ENCODE measurements around the gene MED13L.

MED13L gene

GRCh38 chr12:115943630-115944391, 333.7 kb downstream of the MED13L start:
- Histone ChIP-seq H3K9me3 (ENCODE audit: control insufficient read depth, insufficient read depth, low read length) (no peaks in the 10 kb centered on the region; the same call in 1 of the 2 replicates), H3K27me3 (ENCODE audit: control insufficient read depth, insufficient read depth, low read length) (no peaks in the 10 kb centered on the region), H3K36me3 (ENCODE audit: control insufficient read depth, insufficient read depth, low read length) (no peaks in the 10 kb centered on the region), H3K9ac (ENCODE audit: low read depth, low read length) (no peak overlapping the region), H3K4me3 (ENCODE audit: low read depth, low read length) (no peak overlapping the region), H3K27ac (ENCODE audit: low read depth, low read length) (no peak overlapping the region), H3K4me1 (ENCODE audit: control insufficient read depth, insufficient read depth, low read length) (0 out of 2 replicates have a peak, but pooled peaks cover 5% of the 10 kb centered on the region)

- Histone ChIP-seq H3K27ac (ENCODE audit: low read depth, low read length) (no peak overlapping the region), H3K4me1 (ENCODE audit: control insufficient read depth, insufficient read depth, low read length) (0 out of 2 replicates have a peak, but pooled peaks cover 2% of the 10 kb centered on the region), H3K9me3 (ENCODE audit: control insufficient read depth, insufficient read depth, low read length) (no peaks in the 10 kb centered on the region; the same call in 1 of the 2 replicates), H3K4me3 (ENCODE audit: low read depth, low read length) (no peak overlapping the region), H3K36me3 (ENCODE audit: control insufficient read depth, insufficient read depth, low read length) (no peaks in the 10 kb centered on the region), H3K27me3 (ENCODE audit: control insufficient read depth, insufficient read depth, low read length) (no peaks in the 10 kb centered on the region), H3K9ac (ENCODE audit: low read depth, low read length) (no peak overlapping the region)
Measured at GRCh38 chr12:115943310-115943629, 334.2 kb downstream of the MED13L start.

GRCh38 chr12:115942346-115942745, 335.1 kb downstream of the MED13L start:
- no peaks in the 10 kb centered on the region; the same call in 1 of the 2 replicates for H3K9me3 ChIP-seq (ENCODE audit: control insufficient read depth, insufficient read depth, low read length)
- H3K36me3 ChIP-seq (ENCODE audit: control insufficient read depth, insufficient read depth, low read length), result no peaks in the 10 kb centered on the region
- no peaks in the 10 kb centered on the region for H3K27me3 ChIP-seq (ENCODE audit: control insufficient read depth, insufficient read depth, low read length)
- no peaks in the 10 kb centered on the region for H3K4me1 ChIP-seq (ENCODE audit: control insufficient read depth, insufficient read depth, low read length)
- no peak overlapping the region for H3K27ac ChIP-seq (ENCODE audit: low read depth, low read length)
- H3K9ac ChIP-seq (ENCODE audit: low read depth, low read length), result no peak overlapping the region
- no peak overlapping the region for H3K4me3 ChIP-seq (ENCODE audit: low read depth, low read length)

- Histone ChIP-seq H3K4me1 (ENCODE audit: control insufficient read depth, insufficient read depth, low read length) (no peaks in the 10 kb centered on the region), H3K27me3 (ENCODE audit: control insufficient read depth, insufficient read depth, low read length) (no peaks in the 10 kb centered on the region), H3K9ac (ENCODE audit: low read depth, low read length) (no peak overlapping the region), H3K36me3 (ENCODE audit: control insufficient read depth, insufficient read depth, low read length) (no peaks in the 10 kb centered on the region), H3K27ac (ENCODE audit: low read depth, low read length) (no peak overlapping the region), H3K4me3 (ENCODE audit: low read depth, low read length) (no peak overlapping the region), H3K9me3 (ENCODE audit: control insufficient read depth, insufficient read depth, low read length) (no peaks in the 10 kb centered on the region; the same call in 1 of the 2 replicates)
Measured at GRCh38 chr12:115941362-115941761, 336.1 kb downstream of the MED13L start.

GRCh38 chr12:115938794-115939377, 338.6 kb downstream of the MED13L start:
- no peaks in the 10 kb centered on the region for H3K36me3 ChIP-seq (ENCODE audit: control insufficient read depth, insufficient read depth, low read length)
- no peaks in the 10 kb centered on the region; the same call in 1 of the 2 replicates for H3K9me3 ChIP-seq (ENCODE audit: control insufficient read depth, insufficient read depth, low read length)
- no peaks in the 10 kb centered on the region for H3K4me1 ChIP-seq (ENCODE audit: control insufficient read depth, insufficient read depth, low read length)
- no peak overlapping the region for H3K9ac ChIP-seq (ENCODE audit: low read depth, low read length)
- H3K27ac ChIP-seq (ENCODE audit: low read depth, low read length), result no peak overlapping the region
- H3K4me3 ChIP-seq (ENCODE audit: low read depth, low read length), result no peak overlapping the region
- H3K27me3 ChIP-seq (ENCODE audit: control insufficient read depth, insufficient read depth, low read length), result no peaks in the 10 kb centered on the region

- Histone ChIP-seq H3K4me1 (ENCODE audit: control insufficient read depth, insufficient read depth, low read length) (no peaks in the 10 kb centered on the region), H3K27ac (ENCODE audit: low read depth, low read length) (no peak overlapping the region), H3K4me3 (ENCODE audit: low read depth, low read length) (no peak overlapping the region), H3K9me3 (ENCODE audit: control insufficient read depth, insufficient read depth, low read length) (no peaks in the 10 kb centered on the region; the same call in 1 of the 2 replicates), H3K9ac (ENCODE audit: low read depth, low read length) (no peak overlapping the region), H3K27me3 (ENCODE audit: control insufficient read depth, insufficient read depth, low read length) (no peaks in the 10 kb centered on the region), H3K36me3 (ENCODE audit: control insufficient read depth, insufficient read depth, low read length) (no peaks in the 10 kb centered on the region)
Measured at GRCh38 chr12:115936997-115937916, 340.2 kb downstream of the MED13L start.

- H3K36me3 ChIP-seq (ENCODE audit: control insufficient read depth, insufficient read depth, low read length), result no peaks in the 10 kb centered on the region
- H3K9me3 ChIP-seq (ENCODE audit: control insufficient read depth, insufficient read depth, low read length), result no peaks in the 10 kb centered on the region; the same call in 1 of the 2 replicates
- no peaks in the 10 kb centered on the region for H3K27me3 ChIP-seq (ENCODE audit: control insufficient read depth, insufficient read depth, low read length)
- no peak overlapping the region for H3K27ac ChIP-seq (ENCODE audit: low read depth, low read length)
- H3K4me3 ChIP-seq (ENCODE audit: low read depth, low read length), result no peak overlapping the region
- H3K4me1 ChIP-seq (ENCODE audit: control insufficient read depth, insufficient read depth, low read length), result no peaks in the 10 kb centered on the region
- no peak overlapping the region for H3K9ac ChIP-seq (ENCODE audit: low read depth, low read length)
Measured at GRCh38 chr12:115934877-115935276, 342.6 kb downstream of the MED13L start.

GRCh38 chr12:115934046-115934445, 343.4 kb downstream of the MED13L start:
- Histone ChIP-seq H3K27ac (ENCODE audit: low read depth, low read length) (no peak overlapping the region), H3K4me3 (ENCODE audit: low read depth, low read length) (no peak overlapping the region), H3K9me3 (ENCODE audit: control insufficient read depth, insufficient read depth, low read length) (no peaks in the 10 kb centered on the region; the same call in 1 of the 2 replicates), H3K36me3 (ENCODE audit: control insufficient read depth, insufficient read depth, low read length) (no peaks in the 10 kb centered on the region), H3K9ac (ENCODE audit: low read depth, low read length) (no peak overlapping the region), H3K4me1 (ENCODE audit: control insufficient read depth, insufficient read depth, low read length) (no peaks in the 10 kb centered on the region), H3K27me3 (ENCODE audit: control insufficient read depth, insufficient read depth, low read length) (no peaks in the 10 kb centered on the region)

GRCh38 chr12:115932066-115932465, 345.4 kb downstream of the MED13L start:
- Histone ChIP-seq H3K4me3 (ENCODE audit: low read depth, low read length) (no peak overlapping the region), H3K27ac (ENCODE audit: low read depth, low read length) (no peak overlapping the region), H3K36me3 (ENCODE audit: control insufficient read depth, insufficient read depth, low read length) (no peaks in the 10 kb centered on the region), H3K9me3 (ENCODE audit: control insufficient read depth, insufficient read depth, low read length) (no peaks in the 10 kb centered on the region), H3K27me3 (ENCODE audit: control insufficient read depth, insufficient read depth, low read length) (no peaks in the 10 kb centered on the region), H3K4me1 (ENCODE audit: control insufficient read depth, insufficient read depth, low read length) (no peaks in the 10 kb centered on the region), H3K9ac (ENCODE audit: low read depth, low read length) (no peak overlapping the region)

- no peak overlapping the region for H3K4me3 ChIP-seq (ENCODE audit: low read depth, low read length)
- H3K27me3 ChIP-seq (ENCODE audit: control insufficient read depth, insufficient read depth, low read length), result no peaks in the 10 kb centered on the region
- H3K27ac ChIP-seq (ENCODE audit: low read depth, low read length), result no peak overlapping the region
- no peak overlapping the region for H3K9ac ChIP-seq (ENCODE audit: low read depth, low read length)
- H3K9me3 ChIP-seq (ENCODE audit: control insufficient read depth, insufficient read depth, low read length), result no peaks in the 10 kb centered on the region
- H3K36me3 ChIP-seq (ENCODE audit: control insufficient read depth, insufficient read depth, low read length), result no peaks in the 10 kb centered on the region
- no peaks in the 10 kb centered on the region for H3K4me1 ChIP-seq (ENCODE audit: control insufficient read depth, insufficient read depth, low read length)
Measured at GRCh38 chr12:115930336-115930735, 347.2 kb downstream of the MED13L start.

Data from HUES48 (cell line).